MM.1S (cell line): ENCODE measurements around the gene SFMBT2.

Experiments used
- DNase-seq: peaks from one replicate; pipeline ENCODE4 v3.0.0-alpha.2; 2015
- H2AFZ ChIP-seq: fragments of 300-600 bp; sonication (generic); 2 replicates; pipeline ENCODE4 v1.6.0; 2016; ENCODE audit warnings: antibody characterized with exemption, low read length
- H3F3A ChIP-seq: fragments of 300-600 bp; sonication (generic); 2 replicates; pipeline ENCODE4 v1.6.1; 2016; ENCODE audit warnings: mild to moderate bottlenecking, antibody characterized with exemption, low read length, moderate library complexity, mixed read lengths; ENCODE audit not compliant: insufficient read depth
- H3K27ac ChIP-seq: fragments of 300-600 bp; sonication (generic); 2 replicates; pipeline ENCODE4 v1.5.1; 2016; ENCODE audit warnings: mild to moderate bottlenecking, low read length
- H3K27me3 ChIP-seq: fragments of 300-600 bp; sonication (generic); replicated peaks from 2 replicates; pipeline ENCODE4 v1.6.0; 2016; ENCODE audit warnings: low read length; ENCODE audit not compliant: insufficient read depth
- H3K36me3 ChIP-seq: fragments of 300-600 bp; sonication (generic); replicated peaks from 2 replicates; pipeline ENCODE4 v1.6.1; 2016; ENCODE audit warnings: mild to moderate bottlenecking, low read length, mixed read lengths; ENCODE audit not compliant: insufficient read depth
- H3K4me1 ChIP-seq: fragments of 300-600 bp; sonication (generic); 2 replicates; pipeline ENCODE4 v1.6.1; 2016; ENCODE audit warnings: low read length, mixed read lengths
- H3K4me2 ChIP-seq: fragments of 300-600 bp; sonication (generic); 2 replicates; pipeline ENCODE4 v1.6.0; 2016; ENCODE audit warnings: low read depth, low read length
- H3K4me3 ChIP-seq: fragments of 300-600 bp; sonication (generic); 2 replicates; pipeline ENCODE4 v1.5.1; 2016; ENCODE audit warnings: low read length, mixed read lengths
- H3K79me2 ChIP-seq: fragments of 300-600 bp; sonication (generic); 2 replicates; pipeline ENCODE4 v1.6.1; 2016; ENCODE audit warnings: mixed run types, low read length, mixed read lengths
- H3K9ac ChIP-seq: fragments of 300-600 bp; sonication (generic); 2 replicates; pipeline ENCODE4 v1.6.1; 2016; ENCODE audit warnings: low read length, mixed read lengths
- H3K9me2 ChIP-seq: fragments of 300-600 bp; sonication (generic); replicated peaks from 2 replicates; pipeline ENCODE4 v1.6.1; 2016; ENCODE audit warnings: mild to moderate bottlenecking, low read length, mixed read lengths; ENCODE audit not compliant: insufficient read depth
- H3K9me3 ChIP-seq: fragments of 300-600 bp; sonication (generic); replicated peaks from 2 replicates; pipeline ENCODE4 v1.6.1; 2016; ENCODE audit warnings: mild to moderate bottlenecking, low read length, mixed read lengths; ENCODE audit not compliant: insufficient read depth
- H4K20me1 ChIP-seq: fragments of 300-600 bp; sonication (generic); 2 replicates; pipeline ENCODE4 v1.6.1; 2016; ENCODE audit warnings: mild to moderate bottlenecking, low read length, moderate library complexity, mixed read lengths; ENCODE audit not compliant: insufficient read depth
- CTCF ChIP-seq: fragments of 300-600 bp; sonication (generic); IDR thresholded peaks from 2 replicates; pipeline ENCODE4 v1.5.1; 2016; ENCODE audit warnings: antibody characterized with exemption, low read length, mixed read lengths
- EZH2 ChIP-seq: fragments of 300-600 bp; sonication (generic); optimal IDR thresholded peaks from 2 replicates; pipeline ENCODE3; 2017; ENCODE audit warnings: low read depth, mild to moderate bottlenecking, antibody characterized with exemption, low read length, mixed read lengths
- EZH2phosphoT487 ChIP-seq: fragments of 300-600 bp; sonication (generic); IDR thresholded peaks from 2 replicates; pipeline ENCODE4 v1.6.1; 2018; ENCODE audit warnings: antibody characterized with exemption, low read length

Gene SFMBT2

GRCh38 chr10:7311218-7311849, 99.5 kb downstream of the SFMBT2 start:
- Histone ChIP-seq H4K20me1 (peaks cover 43% of the 10 kb centered on the region), H2AFZ (no peak overlapping the region), H3K36me3 (no peaks in the 10 kb centered on the region), H3K4me1 (no peaks in the 10 kb centered on the region), H3K9me3 (no peaks in the 10 kb centered on the region), H3K9me2 (no peaks in the 10 kb centered on the region), H3K27me3 (no peaks in the 10 kb centered on the region), H3K79me2 (peaks cover 99% of the 10 kb centered on the region), H3K27ac (no peak overlapping the region), H3F3A (no peaks in the 10 kb centered on the region), H3K4me2 (no peak overlapping the region), H3K4me3 (no peak overlapping the region), H3K9ac (no peak overlapping the region)
- TF ChIP-seq CTCF (no peak), EZH2 (no peak), EZH2phosphoT487 (no peak)
- no peak for DNase-seq

GRCh38 chr10:7310076-7310475, 100.8 kb downstream of the SFMBT2 start:
- Histone ChIP-seq H3F3A (no peaks in the 10 kb centered on the region), H3K9me2 (no peaks in the 10 kb centered on the region), H3K27me3 (no peaks in the 10 kb centered on the region), H3K9me3 (no peaks in the 10 kb centered on the region), H3K4me1 (no peaks in the 10 kb centered on the region), H3K9ac (no peak overlapping the region), H3K27ac (no peak overlapping the region), H4K20me1 (peaks cover 35% of the 10 kb centered on the region), H2AFZ (no peak overlapping the region), H3K4me2 (no peak overlapping the region), H3K79me2 (peaks cover 99% of the 10 kb centered on the region), H3K4me3 (no peak overlapping the region), H3K36me3 (no peaks in the 10 kb centered on the region)
- TF ChIP-seq EZH2 (no peak), EZH2phosphoT487 (no peak), CTCF (no peak)
- no peak for DNase-seq

- H3K9me2 ChIP-seq: no peaks in the 10 kb centered on the region
- no peak for DNase-seq
- no peaks in the 10 kb centered on the region for H3K36me3 ChIP-seq
- H3K27ac ChIP-seq: no peak overlapping the region
- H3F3A ChIP-seq: no peaks in the 10 kb centered on the region
- no peak overlapping the region for H2AFZ ChIP-seq
- H3K27me3 ChIP-seq: no peaks in the 10 kb centered on the region
- H3K4me1 ChIP-seq: no peaks in the 10 kb centered on the region
- no peak for TF ChIP-seq EZH2
- H3K9me3 ChIP-seq: no peaks in the 10 kb centered on the region
- no peak overlapping the region for H3K4me2 ChIP-seq
- H3K9ac ChIP-seq: no peak overlapping the region
- H3K79me2 ChIP-seq: peaks cover 99% of the 10 kb centered on the region
- H3K4me3 ChIP-seq: no peak overlapping the region
- peaks cover 39% of the 10 kb centered on the region for H4K20me1 ChIP-seq
These were observed 102.0 kb downstream of the SFMBT2 start for GRCh38 chr10:7308826-7309225.

- no peak overlapping the region for H3K4me3 ChIP-seq
- DNase-seq: no peak
- no peaks in the 10 kb centered on the region for H3K9me2 ChIP-seq
- H3K27me3 ChIP-seq: no peaks in the 10 kb centered on the region
- H3K9ac ChIP-seq: no peak overlapping the region
- H3F3A ChIP-seq: no peaks in the 10 kb centered on the region
- no peak overlapping the region for H3K27ac ChIP-seq
- peaks cover 5% of the 10 kb centered on the region; the same call in 1 of the 2 replicates for H3K36me3 ChIP-seq
- no peak overlapping the region for H2AFZ ChIP-seq
- H3K79me2 ChIP-seq: peaks cover 99% of the 10 kb centered on the region
- no peak overlapping the region for H3K4me2 ChIP-seq
- peaks cover 44% of the 10 kb centered on the region for H4K20me1 ChIP-seq
- H3K9me3 ChIP-seq: no peaks in the 10 kb centered on the region
- H3K4me1 ChIP-seq: no peaks in the 10 kb centered on the region
- TF ChIP-seq EZH2phosphoT487 (no peak), EZH2 (no peak)
These were observed 104.2 kb downstream of the SFMBT2 start for GRCh38 chr10:7306616-7307015.
